H1 (cell line): ENCODE results near the gene SPEF1.

Experiments used
- EZH2 ChIP-seq: fragments of 200-600 bp; sonication (generic); IDR thresholded peaks from 2 replicates; pipeline ENCODE4 v1.7.1; 2012; ENCODE audit warnings: low read depth, mild to moderate bottlenecking, moderate library complexity, low read length, inconsistent platforms; ENCODE audit not compliant: severe bottlenecking
- POLR2A ChIP-seq, 2 experiments: IDR thresholded peaks; 1 replicate in 1 of 2; 2 replicates in 1 of 2; pipeline ENCODE4 v1.6.1; 2011; ENCODE audit warnings: low read depth in 2 of 2, low read length in 2 of 2, mild to moderate bottlenecking in 2 of 2; ENCODE audit errors: control extremely low read depth in 1 of 2
- RAD21 ChIP-seq, 2 experiments: IDR thresholded peaks in 1 of 2; conservative IDR thresholded peaks in 1 of 2; 2 replicates each; pipeline ENCODE4 v1.6.1; 2011; ENCODE audit warnings: low read depth in 2 of 2, low read length in 2 of 2, improper control_type of control experiment in 1 of 2, inconsistent platforms in 1 of 2, mild to moderate bottlenecking in 1 of 2, moderate library complexity in 1 of 2
- SAP30 ChIP-seq: fragments of 300-600 bp; sonication (generic); IDR thresholded peaks from 2 replicates; pipeline ENCODE4 v1.7.1; 2012; ENCODE audit warnings: low read length, moderate library complexity, mild to moderate bottlenecking, inconsistent platforms; ENCODE audit not compliant: insufficient read depth, insufficient replicate concordance
- SP1 ChIP-seq: IDR thresholded peaks from 2 replicates; pipeline ENCODE4 v1.6.1; 2011; ENCODE audit warnings: low read depth, low read length
- TAF1 ChIP-seq: IDR thresholded peaks from 2 replicates; pipeline ENCODE4 v1.6.1; 2011; ENCODE audit warnings: mild to moderate bottlenecking, low read depth, low read length
- YY1 ChIP-seq: IDR thresholded peaks from 2 replicates; pipeline ENCODE4 v1.6.1; 2011; ENCODE audit warnings: low read depth, mild to moderate bottlenecking, low read length
- ZNF274 ChIP-seq: IDR thresholded peaks from 2 replicates; pipeline ENCODE4 v1.7.0; 2012; ENCODE audit warnings: low read length, borderline replicate concordance; ENCODE audit errors: extremely low read depth
- TF ChIP-seq, protein P1 (sequence below), 3 experiments: IDR thresholded peaks; 1 replicate in 2 of 3; 2 replicates in 1 of 3; pipeline versions ENCODE4 v1.5.1 to v1.6.1; 2011; ENCODE audit warnings: low read length in 3 of 3, mild to moderate bottlenecking in 3 of 3, inconsistent platforms in 2 of 3, low read depth in 1 of 3, moderate library complexity in 1 of 3; ENCODE audit not compliant: insufficient read depth in 1 of 3; ENCODE audit errors: control extremely low read depth in 1 of 3
- TF ChIP-seq, protein P2 (sequence below): IDR thresholded peaks from 2 replicates; pipeline ENCODE4 v1.6.1; 2012; ENCODE audit warnings: inconsistent platforms

- TF ChIP-seq, protein P1, sequence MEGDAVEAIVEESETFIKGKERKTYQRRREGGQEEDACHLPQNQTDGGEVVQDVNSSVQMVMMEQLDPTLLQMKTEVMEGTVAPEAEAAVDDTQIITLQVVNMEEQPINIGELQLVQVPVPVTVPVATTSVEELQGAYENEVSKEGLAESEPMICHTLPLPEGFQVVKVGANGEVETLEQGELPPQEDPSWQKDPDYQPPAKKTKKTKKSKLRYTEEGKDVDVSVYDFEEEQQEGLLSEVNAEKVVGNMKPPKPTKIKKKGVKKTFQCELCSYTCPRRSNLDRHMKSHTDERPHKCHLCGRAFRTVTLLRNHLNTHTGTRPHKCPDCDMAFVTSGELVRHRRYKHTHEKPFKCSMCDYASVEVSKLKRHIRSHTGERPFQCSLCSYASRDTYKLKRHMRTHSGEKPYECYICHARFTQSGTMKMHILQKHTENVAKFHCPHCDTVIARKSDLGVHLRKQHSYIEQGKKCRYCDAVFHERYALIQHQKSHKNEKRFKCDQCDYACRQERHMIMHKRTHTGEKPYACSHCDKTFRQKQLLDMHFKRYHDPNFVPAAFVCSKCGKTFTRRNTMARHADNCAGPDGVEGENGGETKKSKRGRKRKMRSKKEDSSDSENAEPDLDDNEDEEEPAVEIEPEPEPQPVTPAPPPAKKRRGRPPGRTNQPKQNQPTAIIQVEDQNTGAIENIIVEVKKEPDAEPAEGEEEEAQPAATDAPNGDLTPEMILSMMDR (IDR thresholded peaks at IDR 0.05; ENCODE audit: control extremely low read depth in 1 of 3, insufficient read depth in 1 of 3, low read depth in 1 of 3, low read length in 3 of 3): no peak
- TF ChIP-seq EZH2: no peak
- no peak for TF ChIP-seq SAP30
- no peak for TF ChIP-seq ZNF274
- no peak for TF ChIP-seq RAD21 (IDR thresholded peaks at IDR 0.05 in 1 of 2, conservative IDR thresholded peaks at IDR 0.05 in 1 of 2; ENCODE audit: low read depth in 2 of 2, low read length in 2 of 2)
- no peak for TF ChIP-seq TAF1
- TF ChIP-seq, protein P2, sequence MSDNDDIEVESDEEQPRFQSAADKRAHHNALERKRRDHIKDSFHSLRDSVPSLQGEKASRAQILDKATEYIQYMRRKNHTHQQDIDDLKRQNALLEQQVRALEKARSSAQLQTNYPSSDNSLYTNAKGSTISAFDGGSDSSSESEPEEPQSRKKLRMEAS: no peak
- no peak for TF ChIP-seq POLR2A (IDR thresholded peaks at IDR 0.05; ENCODE audit: control extremely low read depth in 1 of 2, low read depth in 2 of 2, low read length in 2 of 2)
- no peak for TF ChIP-seq YY1
- no peak for TF ChIP-seq SP1
These were observed 2.4 kb upstream of the SPEF1 start for GRCh38 chr20:3783511-3784195.
